PC-3 (cell line): Measurements from ENCODE around the gene RAB7B. TPM values are rescaled to one million over a fixed set of nuclear protein-coding genes. Genes with fewer than 3 reads are reported as not detected.

Experiments
- ATAC-seq: fragments of 200-7000 bp; cut with Tn5 transposase; 2 replicates; pipeline ENCODE4 v1.9.1; 2020; ENCODE audit warnings: mild to moderate bottlenecking, moderate library complexity
- BruUV-seq: library from RNA; stranded (reverse); fragments of 400-500 nt; replicated peaks from 2 replicates; lab custom pipeline; 2021; lab: Mats Ljungman, UMichigan
- CTCF ChIA-PET: fragments of 300-600 bp; sonication (Branson Sonifier 250); formaldehyde crosslinking; loops from one replicate; lab custom pipeline; 2022; ENCODE audit warnings: antibody characterized with exemption; lab: Charles Lee
- POLR2A ChIA-PET: fragments of 300-600 bp; sonication (Branson Sonifier 250); formaldehyde crosslinking; loops from one replicate; lab custom pipeline; 2022; ENCODE audit warnings: antibody characterized with exemption; ENCODE audit not compliant: unreplicated experiment; lab: Charles Lee
- DNase-seq: peaks from one replicate; pipeline ENCODE4 v3.0.0-alpha.2; 2015
- H2AFZ ChIP-seq: fragments of 300-600 bp; sonication (generic); 2 replicates; pipeline ENCODE4 v1.6.0; 2016; ENCODE audit warnings: antibody characterized with exemption, low read length
- H3F3A ChIP-seq: fragments of 300-600 bp; sonication (generic); one replicate; pipeline ENCODE4 v1.6.0; 2017; ENCODE audit warnings: antibody characterized with exemption, low read length, control low read depth, mild to moderate bottlenecking; ENCODE audit not compliant: unreplicated experiment
- H3K27ac ChIP-seq: fragments of 300-600 bp; sonication (generic); 2 replicates; pipeline ENCODE4 v1.5.1; 2016; ENCODE audit warnings: mild to moderate bottlenecking, low read length
- H3K27me3 ChIP-seq: fragments of 300-600 bp; sonication (generic); 2 replicates; pipeline ENCODE4 v1.6.1; 2016; ENCODE audit warnings: low read length, mixed read lengths
- H3K36me3 ChIP-seq: fragments of 300-600 bp; sonication (generic); 2 replicates; pipeline ENCODE4 v1.6.1; 2016; ENCODE audit warnings: low read depth, mixed run types, low read length, mixed read lengths
- H3K4me1 ChIP-seq: fragments of 300-600 bp; sonication (generic); 2 replicates; pipeline ENCODE4 v1.5.1; 2016; ENCODE audit warnings: low read length; ENCODE audit not compliant: insufficient read depth
- H3K4me2 ChIP-seq: fragments of 300-600 bp; sonication (generic); 2 replicates; pipeline ENCODE4 v1.6.0; 2016; ENCODE audit warnings: low read length
- H3K4me3 ChIP-seq: fragments of 300-600 bp; sonication (generic); 2 replicates; pipeline ENCODE4 v1.5.1; 2016; ENCODE audit warnings: mild to moderate bottlenecking, low read length, mixed read lengths
- H3K79me2 ChIP-seq: fragments of 300-600 bp; sonication (generic); 2 replicates; pipeline ENCODE4 v1.6.1; 2017; ENCODE audit warnings: low read length, mixed read lengths
- H3K9ac ChIP-seq: fragments of 300-600 bp; sonication (generic); 2 replicates; pipeline ENCODE4 v1.6.0; 2016; ENCODE audit warnings: mild to moderate bottlenecking, low read length
- H3K9me2 ChIP-seq: fragments of 300-600 bp; sonication (generic); replicated peaks from 2 replicates; pipeline ENCODE4 v1.6.1; 2016; ENCODE audit warnings: mixed run types, low read length, mixed read lengths
- H3K9me3 ChIP-seq: fragments of 300-600 bp; sonication (generic); 2 replicates; pipeline ENCODE4 v1.6.1; 2016; ENCODE audit warnings: low read length, mixed read lengths
- H4K20me1 ChIP-seq: fragments of 300-600 bp; sonication (generic); 2 replicates; pipeline ENCODE4 v1.6.1; 2016; ENCODE audit warnings: low read length, mixed read lengths
- EZH2 ChIP-seq: fragments of 300-600 bp; sonication (generic); IDR thresholded peaks from one replicate; pipeline ENCODE4 v1.6.1; 2017; ENCODE audit warnings: antibody characterized with exemption, mild to moderate bottlenecking, low read length; ENCODE audit not compliant: unreplicated experiment
- EZH2phosphoT487 ChIP-seq: fragments of 300-600 bp; sonication (generic); IDR thresholded peaks from 2 replicates; pipeline ENCODE4 v1.6.1; 2018; ENCODE audit warnings: mild to moderate bottlenecking, antibody characterized with exemption, low read length, borderline replicate concordance
- intact Hi-C: fragments of 100-400 bp; cut with micrococcal nuclease; formaldehyde crosslinking; loops from 2 replicates; pipeline ENCODE4 v1.9.0; 2023
- total RNA-seq: library from RNA; depleted of rRNA; stranded (reverse); fragments of >200 nt; gene quantifications from 2 replicates; pipeline ENCODE4 v1.2.3, GENCODE V29; 2014
- TF ChIP-seq, protein P1 (sequence below): fragments of 300-600 bp; sonication (generic); conservative IDR thresholded peaks from 2 replicates; pipeline ENCODE4 v1.5.1; 2017; ENCODE audit warnings: antibody characterized with exemption, low read depth, mild to moderate bottlenecking, low read length

The RAB7B gene
- total RNA-seq, 1 experiment from 2014 or later: not detected

DNA sequence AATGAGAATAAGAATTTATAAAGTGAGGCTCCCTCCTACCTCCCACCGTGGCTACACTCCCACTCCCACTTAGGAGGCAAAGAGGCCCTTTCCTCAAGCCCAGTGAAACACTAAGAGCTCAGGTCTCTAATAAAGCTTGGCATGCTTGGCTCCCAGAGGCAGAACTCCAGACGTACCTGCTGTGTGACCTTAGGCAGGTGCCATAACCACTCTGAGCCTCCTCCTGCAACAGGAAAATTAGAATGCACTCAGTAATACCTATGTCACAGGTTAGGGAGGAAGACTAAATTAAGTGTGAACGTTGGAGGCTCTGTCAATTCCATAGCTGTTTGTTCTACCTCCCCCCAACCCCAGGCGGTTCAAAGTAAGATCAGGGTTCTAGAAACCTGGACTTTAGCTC is 43.4 kb downstream of the RAB7B start:
- no TSS peak for BruUV-seq
- POLR2A ChIA-PET: no interaction called here
- Histone ChIP-seq H3K4me1 (no peaks in the 10 kb centered on the region), H3K9me2 (no peaks in the 10 kb centered on the region), H3K4me2 (no peak overlapping the region), H3F3A (no peaks in the 10 kb centered on the region), H3K79me2 (no peaks in the 10 kb centered on the region), H3K27ac (no peak overlapping the region), H4K20me1 (no peaks in the 10 kb centered on the region), H3K36me3 (no peaks in the 10 kb centered on the region), H3K27me3 (peaks cover 60% of the 10 kb centered on the region), H3K9ac (no peak overlapping the region), H3K9me3 (no peaks in the 10 kb centered on the region), H3K4me3 (no peak overlapping the region), H2AFZ (no peak overlapping the region)
- no peak for DNase-seq
- intact Hi-C loops: no loop called here
- CTCF ChIA-PET: no interaction called here
- TF ChIP-seq EZH2phosphoT487 (no peak), EZH2 (no peak)
- TF ChIP-seq, protein P1, sequence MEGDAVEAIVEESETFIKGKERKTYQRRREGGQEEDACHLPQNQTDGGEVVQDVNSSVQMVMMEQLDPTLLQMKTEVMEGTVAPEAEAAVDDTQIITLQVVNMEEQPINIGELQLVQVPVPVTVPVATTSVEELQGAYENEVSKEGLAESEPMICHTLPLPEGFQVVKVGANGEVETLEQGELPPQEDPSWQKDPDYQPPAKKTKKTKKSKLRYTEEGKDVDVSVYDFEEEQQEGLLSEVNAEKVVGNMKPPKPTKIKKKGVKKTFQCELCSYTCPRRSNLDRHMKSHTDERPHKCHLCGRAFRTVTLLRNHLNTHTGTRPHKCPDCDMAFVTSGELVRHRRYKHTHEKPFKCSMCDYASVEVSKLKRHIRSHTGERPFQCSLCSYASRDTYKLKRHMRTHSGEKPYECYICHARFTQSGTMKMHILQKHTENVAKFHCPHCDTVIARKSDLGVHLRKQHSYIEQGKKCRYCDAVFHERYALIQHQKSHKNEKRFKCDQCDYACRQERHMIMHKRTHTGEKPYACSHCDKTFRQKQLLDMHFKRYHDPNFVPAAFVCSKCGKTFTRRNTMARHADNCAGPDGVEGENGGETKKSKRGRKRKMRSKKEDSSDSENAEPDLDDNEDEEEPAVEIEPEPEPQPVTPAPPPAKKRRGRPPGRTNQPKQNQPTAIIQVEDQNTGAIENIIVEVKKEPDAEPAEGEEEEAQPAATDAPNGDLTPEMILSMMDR: no peak
- no peak for ATAC-seq

DNA sequence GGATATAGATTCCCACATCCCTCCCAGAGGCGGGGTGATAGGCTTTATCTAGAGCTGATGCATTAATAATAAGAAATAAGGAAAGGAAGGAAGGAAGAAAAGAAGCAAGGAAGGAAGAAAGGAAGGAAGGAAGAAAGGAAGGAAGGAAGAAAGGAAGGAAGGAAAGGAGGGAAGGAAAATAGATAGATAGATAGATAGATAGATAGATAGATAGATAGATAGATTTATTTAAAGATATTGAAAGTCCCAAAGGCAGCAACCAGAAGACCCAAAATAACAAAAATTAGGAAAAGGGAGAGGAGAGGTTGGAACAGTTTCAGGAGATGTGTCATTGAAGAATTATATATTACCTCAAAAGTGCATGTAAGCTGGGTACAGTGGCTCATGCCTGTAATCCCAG is 47.7 kb downstream of the RAB7B start:
- H3K9me3 ChIP-seq: no peaks in the 10 kb centered on the region
- DNase-seq: no peak
- no peaks in the 10 kb centered on the region for H3K79me2 ChIP-seq
- TF ChIP-seq EZH2 (no peak), EZH2phosphoT487 (no peak)
- TF ChIP-seq, protein P1: no peak
- H3F3A ChIP-seq: no peaks in the 10 kb centered on the region
- BruUV-seq: no TSS peak
- H3K27ac ChIP-seq: no peak overlapping the region
- ATAC-seq: no peak
- H3K4me3 ChIP-seq: no peak overlapping the region
- no peak overlapping the region for H2AFZ ChIP-seq
- H3K4me1 ChIP-seq: peaks cover 10% of the 10 kb centered on the region
- ChIA-PET CTCF (no interaction called here), POLR2A (no interaction called here)
- no peaks in the 10 kb centered on the region for H4K20me1 ChIP-seq
- H3K36me3 ChIP-seq: no peaks in the 10 kb centered on the region
- no peak overlapping the region for H3K9ac ChIP-seq
- peaks cover 63% of the 10 kb centered on the region for H3K27me3 ChIP-seq
- intact Hi-C loops: no loop called here
- H3K9me2 ChIP-seq: no peaks in the 10 kb centered on the region
- no peak overlapping the region for H3K4me2 ChIP-seq

DNA sequence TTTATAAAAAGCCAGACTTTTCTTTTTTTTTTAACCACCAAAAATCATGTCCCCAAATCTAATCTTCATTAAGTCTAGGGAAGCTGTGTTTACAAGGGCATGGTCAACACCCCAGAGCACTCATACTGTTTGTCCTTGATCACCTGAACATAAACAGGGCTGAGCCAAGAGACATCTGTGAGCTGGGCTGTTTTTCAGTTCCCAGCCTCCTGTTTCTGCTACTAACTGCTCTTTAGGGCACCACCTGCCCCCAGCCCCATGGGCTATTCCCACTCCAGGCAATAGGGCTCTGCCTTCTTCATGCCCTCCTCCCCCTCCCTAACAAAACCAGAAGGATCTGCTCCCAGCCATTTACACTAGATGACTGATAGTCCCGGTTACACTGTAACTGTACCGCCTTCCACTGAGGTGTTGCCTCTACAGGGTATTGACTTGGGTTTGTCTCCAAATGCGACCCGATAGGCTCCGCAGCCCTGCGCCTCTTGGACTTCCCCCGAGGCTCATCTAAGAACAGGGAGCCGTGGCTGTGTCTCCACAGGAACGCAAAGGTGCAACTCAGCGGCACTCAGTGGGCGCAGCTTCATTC is 48.3 kb downstream of the RAB7B start:
- Histone ChIP-seq H3F3A (no peaks in the 10 kb centered on the region), H2AFZ (no peak overlapping the region), H3K9me2 (no peaks in the 10 kb centered on the region), H4K20me1 (no peaks in the 10 kb centered on the region), H3K4me3 (no peak overlapping the region), H3K9ac (no peak overlapping the region), H3K27ac (no peak overlapping the region), H3K4me2 (no peak overlapping the region), H3K79me2 (no peaks in the 10 kb centered on the region), H3K27me3 (peaks cover 57% of the 10 kb centered on the region), H3K36me3 (no peaks in the 10 kb centered on the region), H3K4me1 (peaks cover 10% of the 10 kb centered on the region), H3K9me3 (no peaks in the 10 kb centered on the region)
- CTCF ChIA-PET: no interaction called here
- DNase-seq: no peak
- intact Hi-C loops: no loop called here
- POLR2A ChIA-PET: no interaction called here
- BruUV-seq: no TSS peak
- TF ChIP-seq, protein P1: no peak
- TF ChIP-seq EZH2phosphoT487: no peak
- no peak for TF ChIP-seq EZH2
- no peak for ATAC-seq
